OCI-LY3 (cell line): ENCODE data around the gene MUL1.

Experiments used
- H2AFZ ChIP-seq: fragments of 200-600, 300-600 bp; shearing (Covaris generic); 2 replicates; pipeline ENCODE4 v1.6.0; 2014; ENCODE audit warnings: antibody characterized with exemption, low read depth, low read length
- H3K27ac ChIP-seq: fragments of 200-600, 300-600 bp; sonication (generic); 2 replicates; pipeline ENCODE4 v1.5.1; 2014; ENCODE audit warnings: mild to moderate bottlenecking, low read length, moderate library complexity, mixed read lengths
- H3K27me3 ChIP-seq: fragments of 200-600, 300-600 bp; sonication (generic); 2 replicates; pipeline ENCODE4 v1.6.1; 2014; ENCODE audit warnings: low read depth, low read length, mixed read lengths
- H3K36me3 ChIP-seq: fragments of 200-600, 300-600 bp; sonication (generic); replicated peaks from 2 replicates; pipeline ENCODE3; 2014; ENCODE audit warnings: low read depth, low read length, mixed read lengths
- H3K4me1 ChIP-seq: fragments of 300-600, 200-600 bp; sonication (generic); 2 replicates; pipeline ENCODE4 v1.6.1; 2014; ENCODE audit warnings: low read length, mixed read lengths
- H3K4me2 ChIP-seq: fragments of 200-600, 300-600 bp; sonication (generic); 2 replicates; pipeline ENCODE4 v1.6.1; 2014; ENCODE audit warnings: low read length, mixed read lengths
- H3K4me3 ChIP-seq: fragments of 300-600, 200-600 bp; sonication (generic); 2 replicates; pipeline ENCODE4 v1.5.1; 2014; ENCODE audit warnings: antibody characterized with exemption, mild to moderate bottlenecking, low read length, moderate library complexity
- H3K79me2 ChIP-seq: fragments of 300-600, 200-600 bp; shearing (Covaris generic); 2 replicates; pipeline ENCODE4 v1.6.1; 2014; ENCODE audit warnings: mild to moderate bottlenecking, low read length, mixed read lengths
- H3K9ac ChIP-seq: fragments of 300-600, 200-600 bp; shearing (Covaris generic); 2 replicates; pipeline ENCODE4 v1.6.0; 2014; ENCODE audit warnings: mild to moderate bottlenecking, low read length, moderate library complexity
- H3K9me3 ChIP-seq: fragments of 200-600, 300-600 bp; shearing (Covaris generic); 2 replicates; pipeline ENCODE4 v1.6.1; 2014; ENCODE audit warnings: low read length, mixed read lengths; ENCODE audit not compliant: insufficient read depth
- H4K20me1 ChIP-seq: fragments of 200-600, 300-600 bp; sonication (generic); 2 replicates; pipeline ENCODE4 v1.6.1; 2016; ENCODE audit warnings: low read length, mixed read lengths; ENCODE audit not compliant: insufficient read depth
- CTCF ChIP-seq: fragments of 200-600, 300-600 bp; sonication (generic); IDR thresholded peaks from 2 replicates; pipeline ENCODE4 v1.5.1; 2014; ENCODE audit warnings: antibody characterized with exemption, low read length, low read depth

Gene MUL1

DNA sequence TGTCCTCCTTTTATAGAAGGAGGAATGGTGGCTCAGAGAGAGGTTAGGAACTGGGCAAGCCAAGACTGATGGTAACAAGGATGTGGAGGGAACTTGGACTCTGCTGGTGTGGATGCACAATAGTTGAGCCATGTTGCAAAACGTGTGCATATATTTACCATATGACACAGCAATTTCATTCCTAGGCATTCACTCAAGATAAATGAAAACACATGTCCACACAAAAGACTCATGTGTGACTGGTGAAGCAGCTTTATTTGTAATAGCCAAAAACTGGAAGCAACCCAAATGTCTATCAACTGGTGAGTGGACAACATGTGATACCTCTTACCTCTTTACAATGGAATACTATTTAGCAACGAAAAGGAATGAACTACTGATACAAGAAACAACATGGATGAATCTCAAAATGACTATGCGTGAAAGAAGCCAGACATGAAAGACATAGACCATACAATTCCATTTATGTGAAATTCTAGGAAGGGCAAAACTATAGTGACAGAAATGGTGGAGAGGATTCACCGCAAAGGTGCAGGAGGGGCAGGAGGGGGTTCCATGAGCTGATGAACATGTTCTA, 58.1 kb downstream of the MUL1 start:
- H3K27me3 ChIP-seq, result peaks cover 7% of the 10 kb centered on the region; the same call in 1 of the 2 replicates
- TF ChIP-seq CTCF, result no peak
- H3K4me3 ChIP-seq, result no peak overlapping the region
- no peak overlapping the region for H3K4me2 ChIP-seq
- H3K79me2 ChIP-seq, result no peaks in the 10 kb centered on the region
- peaks cover 4% of the 10 kb centered on the region; the same call in 1 of the 2 replicates for H3K4me1 ChIP-seq
- no peaks in the 10 kb centered on the region for H3K9me3 ChIP-seq
- H2AFZ ChIP-seq, result no peak overlapping the region
- H3K36me3 ChIP-seq, result no peaks in the 10 kb centered on the region
- H3K27ac ChIP-seq, result no peak overlapping the region
- no peaks in the 10 kb centered on the region for H4K20me1 ChIP-seq
- H3K9ac ChIP-seq, result no peak overlapping the region
